Measurements from ENCODE around the gene GHRL.

GHRL gene

DNA sequence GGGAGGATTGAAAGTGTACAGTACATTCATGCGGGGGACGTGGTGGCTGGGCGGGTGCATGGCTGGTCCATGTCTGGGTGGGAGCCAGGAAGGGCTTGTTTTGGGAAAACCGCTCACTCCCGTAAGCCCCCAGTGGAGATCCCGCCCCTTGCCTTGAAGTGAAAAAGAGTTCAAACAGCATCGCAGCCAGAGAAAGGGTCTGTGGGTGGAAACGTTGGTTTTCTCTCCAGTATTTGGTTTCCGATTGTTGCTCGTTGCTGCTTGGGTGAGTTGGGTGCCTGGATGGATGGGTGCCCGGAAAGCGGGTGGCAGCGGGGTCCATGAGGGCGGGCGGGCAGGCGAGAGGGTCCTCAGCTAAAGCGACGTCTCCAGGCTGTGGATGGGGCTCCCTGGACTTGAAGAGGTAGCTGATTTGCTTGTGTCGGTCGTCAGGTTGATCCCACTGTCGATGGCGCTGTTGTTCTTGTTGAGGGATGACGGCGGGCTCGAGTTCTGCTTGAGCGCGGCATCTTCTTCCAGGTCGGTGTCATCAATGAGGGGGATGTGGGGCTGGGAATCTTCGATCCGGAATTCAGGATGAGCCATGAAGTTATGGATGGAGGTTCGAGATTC, 35.8 kb upstream of the GHRL start:
- no peak overlapping the region for H3K27ac ChIP-seq (ENCODE audit: insufficient read depth in 1 of 2, low read depth in 1 of 2, low read length in 2 of 2, poor library complexity in 1 of 2, severe bottlenecking in 2 of 2)
- ChIA-PET CTCF (interaction anchor here (0.6 kb wide), 1 partner anchor 36 kb away, joined by 3 read pairs; the partner anchor contains the start of gene GHRL), POLR2A (no interaction called here)
- no peaks in the 10 kb centered on the region for H3K36me3 ChIP-seq (ENCODE audit: control insufficient read depth in 4 of 4, insufficient read depth in 4 of 4, low read length in 3 of 4)
- 55% methylated on average over 23 of the region's 31 CpGs for WGBS (ENCODE audit: insufficient coverage)
- H3K27me3 ChIP-seq (replicated peaks in 2 of 5; ENCODE audit: control insufficient read depth in 4 of 5, insufficient read depth in 5 of 5, low read length in 4 of 5) = peaks cover 0 to 31% (median 11%) of the 10 kb centered on the region in 5 experiments
- no peak overlapping the region for H3K4me3 ChIP-seq (ENCODE audit: control insufficient read depth in 1 of 7, extremely low read depth in 1 of 7, insufficient read depth in 4 of 7, low read depth in 2 of 7, low read length in 6 of 7)
- no peak for DNase-seq
- H3K9me3 ChIP-seq (ENCODE audit: control extremely low read depth in 1 of 5, control insufficient read depth in 4 of 5, insufficient read depth in 2 of 5, low read depth in 1 of 5, low read length in 4 of 5) = no peaks in the 10 kb centered on the region
- H3K4me1 ChIP-seq (ENCODE audit: control extremely low read depth in 1 of 4, control insufficient read depth in 4 of 4, insufficient read depth in 4 of 4, low read length in 3 of 4) = peaks cover 0 to 12% (median 10%) of the 10 kb centered on the region in 4 experiments

DNA sequence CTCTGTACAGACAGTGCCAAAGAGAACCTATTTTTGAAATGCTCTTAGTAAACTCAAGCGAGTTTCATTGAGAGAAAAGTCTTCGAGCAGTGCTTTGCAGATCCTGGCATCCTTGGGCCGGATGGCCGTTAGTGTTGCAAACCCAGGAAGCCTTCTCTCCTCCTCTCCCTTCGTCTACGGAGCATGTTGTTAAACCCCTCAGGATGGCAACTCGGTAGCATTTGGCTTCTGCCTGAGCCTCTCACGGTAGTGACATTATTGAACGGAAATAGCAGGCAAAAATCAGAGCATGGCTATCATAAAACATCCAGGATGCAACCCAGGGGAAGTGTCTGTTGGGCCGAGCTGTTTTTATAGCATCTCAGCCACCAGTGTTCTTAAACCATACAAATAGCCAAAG, 34.8 kb upstream of the GHRL start:
- CTCF ChIA-PET = no interaction called here
- WGBS (ENCODE audit: insufficient coverage) = 79% methylated on average over 9 of the region's 10 CpGs
- peaks cover 0 to 31% (median 11%) of the 10 kb centered on the region in 5 experiments for H3K27me3 ChIP-seq (replicated peaks in 2 of 5; ENCODE audit: control insufficient read depth in 4 of 5, insufficient read depth in 5 of 5, low read length in 4 of 5)

GRCh38 chr3:10322352-10322710, 29.6 kb upstream of the GHRL start:
- Histone ChIP-seq H3K4me3 (ENCODE audit: control insufficient read depth in 1 of 7, extremely low read depth in 1 of 7, insufficient read depth in 4 of 7, low read depth in 2 of 7, low read length in 6 of 7) (no peak overlapping the region), H3K27me3 (replicated peaks in 2 of 5; ENCODE audit: control insufficient read depth in 4 of 5, insufficient read depth in 5 of 5, low read length in 4 of 5) (peaks cover 0 to 7% (median 4%) of the 10 kb centered on the region in 5 experiments), H3K36me3 (ENCODE audit: control insufficient read depth in 4 of 4, insufficient read depth in 4 of 4, low read length in 3 of 4) (peaks cover 5 to 19% (median 10%) of the 10 kb centered on the region in 4 experiments), H3K9me3 (ENCODE audit: control extremely low read depth in 1 of 5, control insufficient read depth in 4 of 5, insufficient read depth in 2 of 5, low read depth in 1 of 5, low read length in 4 of 5) (no peaks in the 10 kb centered on the region), H3K27ac (ENCODE audit: insufficient read depth in 1 of 2, low read depth in 1 of 2, low read length in 2 of 2, poor library complexity in 1 of 2, severe bottlenecking in 2 of 2) (no peak overlapping the region), H3K4me1 (ENCODE audit: control extremely low read depth in 1 of 4, control insufficient read depth in 4 of 4, insufficient read depth in 4 of 4, low read length in 3 of 4) (peaks cover 7 to 20% (median 15%) of the 10 kb centered on the region in 4 experiments)
- ChIA-PET CTCF (interaction anchor here (0.7 to 2.2 kb wide), 9 partner anchors 9 to 131 kb away, joined by 3 to 15 read pairs (median 3); no protein-coding TSS in a partner anchor), POLR2A (interaction anchor here (0.6 to 0.7 kb wide), 2 partner anchors 39 to 175 kb away, joined by 3 read pairs; no protein-coding TSS in a partner anchor)
- 67% methylated on average over 1 of the region's 1 CpG for WGBS (ENCODE audit: insufficient coverage)
- peak; percentile 37 to 57 (median 49) for DNase-seq

More for the DNA sequence above, 34.8 kb upstream of the GHRL start:
- Histone ChIP-seq H3K4me3 (ENCODE audit: control insufficient read depth in 1 of 7, extremely low read depth in 1 of 7, insufficient read depth in 4 of 7, low read depth in 2 of 7, low read length in 6 of 7) (no peak overlapping the region), H3K4me1 (ENCODE audit: control extremely low read depth in 1 of 4, control insufficient read depth in 4 of 4, insufficient read depth in 4 of 4, low read length in 3 of 4) (peaks cover 0 to 2% (median under 1%) of the 10 kb centered on the region in 4 experiments), H3K27ac (ENCODE audit: insufficient read depth in 1 of 2, low read depth in 1 of 2, low read length in 2 of 2, poor library complexity in 1 of 2, severe bottlenecking in 2 of 2) (no peak overlapping the region), H3K36me3 (ENCODE audit: control insufficient read depth in 4 of 4, insufficient read depth in 4 of 4, low read length in 3 of 4) (no peaks in the 10 kb centered on the region), H3K9me3 (ENCODE audit: control extremely low read depth in 1 of 5, control insufficient read depth in 4 of 5, insufficient read depth in 2 of 5, low read depth in 1 of 5, low read length in 4 of 5) (no peaks in the 10 kb centered on the region)
- no peak for DNase-seq
- POLR2A ChIA-PET = no interaction called here

DNA sequence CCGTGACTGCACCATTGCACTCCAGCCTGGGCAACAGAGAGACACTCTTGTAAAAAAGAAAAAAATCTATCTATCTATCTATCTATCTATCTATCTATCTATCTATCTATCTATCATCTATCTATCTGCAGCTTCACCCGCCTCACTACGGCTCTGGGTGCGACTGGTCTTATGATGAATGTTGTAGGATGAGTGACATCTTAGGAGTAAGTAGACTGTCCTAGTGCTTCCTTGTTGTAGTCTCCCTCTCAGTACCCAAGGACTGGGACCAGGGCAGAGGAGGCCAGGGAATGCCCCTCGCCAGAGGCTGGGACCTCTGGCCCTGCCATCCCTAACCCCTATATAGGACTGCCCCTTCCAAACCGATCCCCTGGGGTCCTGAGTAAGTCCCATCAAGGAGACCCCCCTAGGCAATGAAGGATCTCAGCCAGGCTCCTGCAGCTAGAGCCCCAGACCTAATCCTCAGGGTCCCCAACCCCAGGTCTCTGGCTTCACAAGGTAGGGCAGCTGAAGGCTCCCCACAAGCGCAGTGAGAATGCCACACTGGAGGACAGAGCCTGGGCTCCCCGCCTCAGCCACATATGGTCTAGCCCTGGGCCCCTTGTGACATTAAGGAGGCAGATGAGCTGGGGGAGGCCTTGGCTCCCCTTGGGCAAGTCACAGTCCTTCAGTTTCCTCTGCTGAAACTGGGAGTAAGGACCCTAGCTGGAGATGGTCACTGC, 29.0 kb upstream of the GHRL start:
- no peak for DNase-seq
- Histone ChIP-seq H3K36me3 (ENCODE audit: control insufficient read depth in 4 of 4, insufficient read depth in 4 of 4, low read length in 3 of 4) (peaks cover 6 to 24% (median 13%) of the 10 kb centered on the region in 4 experiments), H3K27ac (ENCODE audit: insufficient read depth in 1 of 2, low read depth in 1 of 2, low read length in 2 of 2, poor library complexity in 1 of 2, severe bottlenecking in 2 of 2) (peak overlapping the region in 1 of 2 experiments; percentile 98), H3K27me3 (replicated peaks in 2 of 5; ENCODE audit: control insufficient read depth in 4 of 5, insufficient read depth in 5 of 5, low read length in 4 of 5) (peaks cover 0 to 7% (median 3%) of the 10 kb centered on the region in 5 experiments), H3K4me3 (ENCODE audit: control insufficient read depth in 1 of 7, extremely low read depth in 1 of 7, insufficient read depth in 4 of 7, low read depth in 2 of 7, low read length in 6 of 7) (peak overlapping the region in 1 of 7 experiments; percentile 88), H3K9me3 (ENCODE audit: control extremely low read depth in 1 of 5, control insufficient read depth in 4 of 5, insufficient read depth in 2 of 5, low read depth in 1 of 5, low read length in 4 of 5) (no peaks in the 10 kb centered on the region), H3K4me1 (ENCODE audit: control extremely low read depth in 1 of 4, control insufficient read depth in 4 of 4, insufficient read depth in 4 of 4, low read length in 3 of 4) (peaks cover 7 to 20% (median 15%) of the 10 kb centered on the region in 4 experiments)
- CTCF ChIA-PET = interaction anchor here (0.7 to 2.2 kb wide), 13 partner anchors 9 to 130 kb away, joined by 3 to 15 read pairs (median 3); partner anchors contain the start of gene GHRL
- POLR2A ChIA-PET = interaction anchor here (0.6 to 0.7 kb wide), 2 partner anchors 38 to 174 kb away, joined by 3 read pairs; no protein-coding TSS in a partner anchor
- WGBS (ENCODE audit: insufficient coverage) = 100% methylated on average over 4 of the region's 8 CpGs

- Histone ChIP-seq H3K4me1 (ENCODE audit: control extremely low read depth in 1 of 4, control insufficient read depth in 4 of 4, insufficient read depth in 4 of 4, low read length in 3 of 4) (peaks cover 7 to 20% (median 15%) of the 10 kb centered on the region in 4 experiments), H3K9me3 (ENCODE audit: control extremely low read depth in 1 of 5, control insufficient read depth in 4 of 5, insufficient read depth in 2 of 5, low read depth in 1 of 5, low read length in 4 of 5) (no peaks in the 10 kb centered on the region), H3K4me3 (ENCODE audit: control insufficient read depth in 1 of 7, extremely low read depth in 1 of 7, insufficient read depth in 4 of 7, low read depth in 2 of 7, low read length in 6 of 7) (peak overlapping the region; percentile 81 to 100 (median 96)), H3K27me3 (replicated peaks in 2 of 5; ENCODE audit: control insufficient read depth in 4 of 5, insufficient read depth in 5 of 5, low read length in 4 of 5) (no peaks in the 10 kb centered on the region), H3K27ac (ENCODE audit: insufficient read depth in 1 of 2, low read depth in 1 of 2, low read length in 2 of 2, poor library complexity in 1 of 2, severe bottlenecking in 2 of 2) (peak overlapping the region; percentile 97 to 98), H3K36me3 (ENCODE audit: control insufficient read depth in 4 of 4, insufficient read depth in 4 of 4, low read length in 3 of 4) (peaks cover 10 to 37% (median 24%) of the 10 kb centered on the region in 4 experiments)
- ChIA-PET CTCF (interaction anchor here (1.0 to 2.2 kb wide), 5 partner anchors 11 to 33 kb away, joined by 3 to 15 read pairs (median 4); no protein-coding TSS in a partner anchor), POLR2A (interaction anchor here (1.1 to 1.8 kb wide), 2 partner anchors 26 to 387 kb away, joined by 3 to 4 read pairs; no protein-coding TSS in a partner anchor)
- 0% methylated on average over 8 of the region's 9 CpGs for WGBS (ENCODE audit: insufficient coverage)
- DNase-seq = no peak
These were observed 27.6 kb upstream of the GHRL start for GRCh38 chr3:10320320-10320677.

DNA sequence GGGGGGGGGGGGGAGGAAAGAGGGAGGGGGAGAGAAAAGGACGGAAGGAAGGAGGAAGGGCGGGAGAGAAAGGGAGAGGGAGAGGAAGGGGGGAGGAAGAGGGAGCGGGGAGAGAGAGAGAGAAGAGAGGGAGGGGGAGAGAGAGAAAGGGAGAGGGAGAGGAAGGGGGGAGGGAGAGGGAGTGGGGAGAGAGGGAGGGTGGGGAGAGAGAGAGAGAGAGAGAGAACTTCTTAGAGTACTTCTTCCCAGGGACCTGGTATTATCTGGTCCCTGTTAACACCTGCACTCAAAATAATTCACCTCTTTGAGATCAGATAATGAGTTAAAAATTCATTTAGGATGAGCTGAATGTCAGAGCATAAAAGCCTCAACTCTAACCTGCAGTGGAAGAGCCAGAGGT, 27.1 kb upstream of the GHRL start:
- ChIA-PET POLR2A (interaction anchor here (1.1 to 1.8 kb wide), 2 partner anchors 26 to 387 kb away, joined by 3 to 4 read pairs; no protein-coding TSS in a partner anchor), CTCF (interaction anchor here (1.5 to 1.9 kb wide), 2 partner anchors 16 to 33 kb away, joined by 3 to 4 read pairs; no protein-coding TSS in a partner anchor)
- peak overlapping the region in 6 of 7 experiments; percentile 81 to 100 (median 96) for H3K4me3 ChIP-seq (ENCODE audit: control insufficient read depth in 1 of 7, extremely low read depth in 1 of 7, insufficient read depth in 4 of 7, low read depth in 2 of 7, low read length in 6 of 7)
- peaks cover 7 to 20% (median 15%) of the 10 kb centered on the region in 4 experiments for H3K4me1 ChIP-seq (ENCODE audit: control extremely low read depth in 1 of 4, control insufficient read depth in 4 of 4, insufficient read depth in 4 of 4, low read length in 3 of 4)
- peaks cover 11 to 41% (median 26%) of the 10 kb centered on the region in 4 experiments for H3K36me3 ChIP-seq (ENCODE audit: control insufficient read depth in 4 of 4, insufficient read depth in 4 of 4, low read length in 3 of 4)
- no peak for DNase-seq
- 14% methylated on average over 2 of the region's 3 CpGs for WGBS (ENCODE audit: insufficient coverage)
- H3K27me3 ChIP-seq (replicated peaks in 2 of 5; ENCODE audit: control insufficient read depth in 4 of 5, insufficient read depth in 5 of 5, low read length in 4 of 5) = no peaks in the 10 kb centered on the region
- peak overlapping the region; percentile 97 to 98 for H3K27ac ChIP-seq (ENCODE audit: insufficient read depth in 1 of 2, low read depth in 1 of 2, low read length in 2 of 2, poor library complexity in 1 of 2, severe bottlenecking in 2 of 2)
- H3K9me3 ChIP-seq (ENCODE audit: control extremely low read depth in 1 of 5, control insufficient read depth in 4 of 5, insufficient read depth in 2 of 5, low read depth in 1 of 5, low read length in 4 of 5) = no peaks in the 10 kb centered on the region

Measured in common myeloid progenitor, CD34-positive (primary cell).